Measurements from ENCODE around the gene FOXP1. TPM values are rescaled to one million over a fixed set of nuclear protein-coding genes. Genes with fewer than 3 reads are reported as not detected.

Gene FOXP1
- total RNA-seq, 1 donor from 2014 or later, result 31.1 TPM

GRCh38 chr3:71414189-71414927 lies 169.2 kb downstream of the FOXP1 start:
- Mint-ChIP-seq H3K36me3 (ENCODE audit: unreplicated experiment) (no peaks in the 10 kb centered on the region), H3K4me3 (ENCODE audit: unreplicated experiment) (no peak overlapping the region), H3K9me3 (ENCODE audit: unreplicated experiment) (no peaks in the 10 kb centered on the region), H3K27ac (ENCODE audit: unreplicated experiment) (no peak overlapping the region), H3K4me1 (ENCODE audit: low read depth, unreplicated experiment) (peaks cover 2% of the 10 kb centered on the region), H3K27me3 (ENCODE audit: unreplicated experiment) (peaks cover 2% of the 10 kb centered on the region)
- no peak for DNase-seq
- TF ChIP-seq CTCF (IDR thresholded peaks at IDR 0.05; ENCODE audit: partially characterized antibody, unreplicated experiment), result no peak

GRCh38 chr3:71413572-71413971 lies 170.0 kb downstream of the FOXP1 start:
- Mint-ChIP-seq H3K4me3 (ENCODE audit: unreplicated experiment) (no peak overlapping the region), H3K27me3 (ENCODE audit: unreplicated experiment) (peaks cover 2% of the 10 kb centered on the region), H3K36me3 (ENCODE audit: unreplicated experiment) (no peaks in the 10 kb centered on the region), H3K9me3 (ENCODE audit: unreplicated experiment) (no peaks in the 10 kb centered on the region), H3K27ac (ENCODE audit: unreplicated experiment) (no peak overlapping the region), H3K4me1 (ENCODE audit: low read depth, unreplicated experiment) (peaks cover 2% of the 10 kb centered on the region)
- no peak for DNase-seq
- no peak for TF ChIP-seq CTCF (IDR thresholded peaks at IDR 0.05; ENCODE audit: partially characterized antibody, unreplicated experiment)

- H3K4me1 Mint-ChIP-seq (ENCODE audit: low read depth, unreplicated experiment), result peaks cover 6% of the 10 kb centered on the region
- no peak overlapping the region for H3K4me3 Mint-ChIP-seq (ENCODE audit: unreplicated experiment)
- no peak for TF ChIP-seq CTCF (IDR thresholded peaks at IDR 0.05; ENCODE audit: partially characterized antibody, unreplicated experiment)
- no peak overlapping the region for H3K27ac Mint-ChIP-seq (ENCODE audit: unreplicated experiment)
- H3K9me3 Mint-ChIP-seq (ENCODE audit: unreplicated experiment), result no peaks in the 10 kb centered on the region
- peaks cover 3% of the 10 kb centered on the region for H3K27me3 Mint-ChIP-seq (ENCODE audit: unreplicated experiment)
- H3K36me3 Mint-ChIP-seq (ENCODE audit: unreplicated experiment), result no peaks in the 10 kb centered on the region
- DNase-seq, result no peak
These were observed 174.2 kb downstream of the FOXP1 start for GRCh38 chr3:71409352-71409751.

- peaks cover 6% of the 10 kb centered on the region for H3K4me1 Mint-ChIP-seq (ENCODE audit: low read depth, unreplicated experiment)
- no peak overlapping the region for H3K4me3 Mint-ChIP-seq (ENCODE audit: unreplicated experiment)
These were observed 174.6 kb downstream of the FOXP1 start for GRCh38 chr3:71408903-71409302.

More at GRCh38 chr3:71408903-71409302, 174.6 kb downstream of the FOXP1 start:
- no peak for DNase-seq
- peaks cover 3% of the 10 kb centered on the region for H3K27me3 Mint-ChIP-seq (ENCODE audit: unreplicated experiment)
- no peak for TF ChIP-seq CTCF (IDR thresholded peaks at IDR 0.05; ENCODE audit: partially characterized antibody, unreplicated experiment)
- H3K9me3 Mint-ChIP-seq (ENCODE audit: unreplicated experiment), result no peaks in the 10 kb centered on the region
- H3K27ac Mint-ChIP-seq (ENCODE audit: unreplicated experiment), result no peak overlapping the region
- no peaks in the 10 kb centered on the region for H3K36me3 Mint-ChIP-seq (ENCODE audit: unreplicated experiment)

Measured in glutamatergic neuron (in vitro differentiated cells).